ENCODE data around the gene CAMK1D.

DNA sequence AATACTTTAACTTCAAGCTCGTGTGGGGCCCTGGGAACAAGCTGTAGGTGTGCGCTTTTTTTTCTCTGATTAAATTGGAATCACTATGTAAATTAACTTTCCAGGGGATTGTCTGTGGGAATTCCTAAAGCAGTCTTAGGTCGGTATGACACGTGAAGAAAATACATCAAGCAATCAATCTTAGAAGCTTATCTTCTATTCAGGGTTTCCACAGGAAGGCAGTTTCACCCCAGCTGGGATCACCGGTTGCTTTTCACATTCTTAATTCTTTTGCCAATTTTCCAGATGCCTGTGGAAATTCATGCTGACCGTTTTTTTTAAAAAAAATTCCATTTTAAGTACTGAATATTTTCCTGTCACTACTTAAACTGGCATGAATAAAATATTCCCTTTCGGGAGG, 41.9 kb downstream of the CAMK1D start:
- TF ChIP-seq CTCF (IDR thresholded peaks at IDR 0.05) (no peak), POLR2AphosphoS5 (IDR thresholded peaks at IDR 0.05) (no peak)

All from breast epithelium (tissue), 3 donors.